Neural crest cell (in vitro differentiated cells): ENCODE results near the gene DLST. TPM values are rescaled to one million over a fixed set of nuclear protein-coding genes. Genes with fewer than 3 reads are reported as not detected.
"Not testable (repeated sequence)": the region's sequence is repeated elsewhere in the genome, so short reads cannot be mapped to it uniquely, and the experiment has no call there.

Experiments used
- DNase-seq: peaks from one replicate; pipeline ENCODE4 v3.0.0; 2021; ENCODE audit warnings: low read depth, mixed read lengths, low spot score
- H3K27ac Mint-ChIP-seq: one replicate; pipeline ENCODE4 v1.8.0; 2021; ENCODE audit warnings: mild to moderate bottlenecking, mixed read lengths; ENCODE audit not compliant: unreplicated experiment
- H3K27me3 Mint-ChIP-seq: 2 replicates; pipeline ENCODE4 v1.8.0; 2021; ENCODE audit warnings: low read depth, mild to moderate bottlenecking, mixed read lengths
- H3K36me3 Mint-ChIP-seq: 2 replicates; pipeline ENCODE4 v1.8.0; 2021; ENCODE audit warnings: low read depth, mild to moderate bottlenecking, mixed read lengths
- H3K4me1 Mint-ChIP-seq: 2 replicates; pipeline ENCODE4 v1.8.0; 2021; ENCODE audit warnings: mixed read lengths
- H3K4me3 Mint-ChIP-seq: one replicate; pipeline ENCODE4 v1.8.0; 2021; ENCODE audit warnings: mild to moderate bottlenecking, mixed read lengths
- H3K9me3 Mint-ChIP-seq: 2 replicates; pipeline ENCODE4 v1.8.0; 2021; ENCODE audit warnings: mixed read lengths
- total RNA-seq: library from RNA; stranded (reverse); gene quantifications from 2 replicates; pipeline ENCODE4 v1.2.1, GENCODE V29; 2021
- TF ChIP-seq, protein P1 (sequence below): fragments of 200-600 bp; sonication (generic); conservative IDR thresholded peaks from 2 replicates; pipeline ENCODE4 v1.5.0; 2021; ENCODE audit warnings: antibody characterized with exemption, mild to moderate bottlenecking

The DLST gene
- total RNA-seq, 1 donor from 2014 or later: 97.4 TPM

DNA sequence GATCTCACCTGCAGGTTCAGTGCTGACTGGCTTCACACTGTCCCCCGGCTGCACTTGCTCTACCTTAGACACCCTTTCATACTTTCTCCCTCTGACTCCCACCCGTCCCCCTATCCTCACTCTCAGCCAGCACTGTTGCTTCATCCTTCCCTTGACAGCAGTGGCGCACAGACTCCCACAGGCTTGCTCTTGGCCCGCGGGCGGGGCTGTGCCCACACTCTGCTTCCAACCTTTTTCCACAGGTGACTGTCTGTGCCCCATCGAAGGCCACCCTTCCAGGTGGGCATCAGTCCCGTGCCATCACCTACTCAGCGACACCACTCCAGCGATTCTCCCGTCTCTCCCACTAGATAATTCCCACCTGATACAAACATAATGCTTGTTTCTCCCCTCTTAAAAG is 42.3 kb downstream of the DLST start:
- peak overlapping the region; percentile 4 for H3K4me3 Mint-ChIP-seq
- DNase-seq: no peak
- H3K27me3 Mint-ChIP-seq: peaks cover 33% of the 10 kb centered on the region
- H3K9me3 Mint-ChIP-seq: no peaks in the 10 kb centered on the region
- H3K27ac Mint-ChIP-seq: no peak overlapping the region
- H3K36me3 Mint-ChIP-seq: no peaks in the 10 kb centered on the region
- H3K4me1 Mint-ChIP-seq: peaks cover 6% of the 10 kb centered on the region
- TF ChIP-seq, protein P1, sequence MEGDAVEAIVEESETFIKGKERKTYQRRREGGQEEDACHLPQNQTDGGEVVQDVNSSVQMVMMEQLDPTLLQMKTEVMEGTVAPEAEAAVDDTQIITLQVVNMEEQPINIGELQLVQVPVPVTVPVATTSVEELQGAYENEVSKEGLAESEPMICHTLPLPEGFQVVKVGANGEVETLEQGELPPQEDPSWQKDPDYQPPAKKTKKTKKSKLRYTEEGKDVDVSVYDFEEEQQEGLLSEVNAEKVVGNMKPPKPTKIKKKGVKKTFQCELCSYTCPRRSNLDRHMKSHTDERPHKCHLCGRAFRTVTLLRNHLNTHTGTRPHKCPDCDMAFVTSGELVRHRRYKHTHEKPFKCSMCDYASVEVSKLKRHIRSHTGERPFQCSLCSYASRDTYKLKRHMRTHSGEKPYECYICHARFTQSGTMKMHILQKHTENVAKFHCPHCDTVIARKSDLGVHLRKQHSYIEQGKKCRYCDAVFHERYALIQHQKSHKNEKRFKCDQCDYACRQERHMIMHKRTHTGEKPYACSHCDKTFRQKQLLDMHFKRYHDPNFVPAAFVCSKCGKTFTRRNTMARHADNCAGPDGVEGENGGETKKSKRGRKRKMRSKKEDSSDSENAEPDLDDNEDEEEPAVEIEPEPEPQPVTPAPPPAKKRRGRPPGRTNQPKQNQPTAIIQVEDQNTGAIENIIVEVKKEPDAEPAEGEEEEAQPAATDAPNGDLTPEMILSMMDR: no peak

- Mint-ChIP-seq H3K4me3 (no peak overlapping the region), H3K36me3 (no peaks in the 10 kb centered on the region), H3K4me1 (peaks cover 5% of the 10 kb centered on the region), H3K27me3 (peaks cover 38% of the 10 kb centered on the region), H3K27ac (no peak overlapping the region), H3K9me3 (no peaks in the 10 kb centered on the region)
- DNase-seq: no peak
- TF ChIP-seq, protein P1: no peak
Observed at GRCh38 chr14:74927225-74927624, 45.5 kb downstream of the DLST start.

DNA sequence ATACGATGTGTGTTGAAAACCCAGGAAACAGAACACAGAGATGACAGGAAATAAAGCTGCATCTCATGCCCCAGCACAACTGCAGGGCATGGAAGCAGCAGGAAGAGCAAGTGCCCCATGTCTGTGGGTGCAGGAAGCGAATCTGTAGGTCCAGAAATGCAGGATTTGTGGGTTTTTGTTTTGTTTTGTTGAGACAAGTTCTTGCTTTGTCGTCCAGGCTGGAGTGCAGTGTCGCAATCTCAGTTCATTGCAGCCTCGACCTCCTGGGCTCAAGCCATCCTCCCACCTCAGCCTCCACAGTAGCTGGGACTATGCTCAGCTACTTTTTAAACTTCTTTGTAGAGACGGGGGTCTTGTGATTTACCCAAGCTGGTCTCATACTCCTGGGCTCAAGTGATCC is 47.5 kb downstream of the DLST start:
- peaks cover 38% of the 10 kb centered on the region for H3K27me3 Mint-ChIP-seq
- no peak for DNase-seq
- peaks cover 7% of the 10 kb centered on the region for H3K4me1 Mint-ChIP-seq
- TF ChIP-seq, protein P1: no peak
- no peak overlapping the region for H3K4me3 Mint-ChIP-seq
- H3K36me3 Mint-ChIP-seq: no peaks in the 10 kb centered on the region
- H3K9me3 Mint-ChIP-seq: no peaks in the 10 kb centered on the region
- H3K27ac Mint-ChIP-seq: no peak overlapping the region

DNA sequence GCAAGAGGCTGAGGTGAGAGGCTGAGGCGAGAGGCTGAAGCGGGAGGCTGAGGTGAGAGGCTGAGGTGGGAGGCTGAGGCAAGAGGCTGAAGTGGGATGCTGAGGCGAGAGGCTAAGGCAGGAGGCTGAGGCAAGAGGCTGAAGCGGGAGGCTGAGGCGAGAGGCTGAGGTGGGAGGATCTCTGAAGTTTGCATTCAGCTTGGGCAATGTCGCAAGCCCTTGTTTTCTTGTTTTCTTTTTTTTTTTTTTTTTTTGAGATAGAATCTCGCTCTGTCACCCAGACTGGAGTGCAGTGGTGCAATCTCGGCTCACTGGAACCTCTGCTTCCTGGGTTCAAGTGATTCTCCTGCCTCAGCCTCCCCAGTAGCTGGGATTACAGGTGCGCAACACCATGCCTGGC is 50.0 kb downstream of the DLST start:
- not testable (repeated sequence) for H3K27ac Mint-ChIP-seq, H3K9me3 Mint-ChIP-seq, H3K4me1 Mint-ChIP-seq, DNase-seq, H3K4me3 Mint-ChIP-seq, H3K36me3 Mint-ChIP-seq
- H3K27me3 Mint-ChIP-seq: peaks cover 21% of the 10 kb centered on the region

DNA sequence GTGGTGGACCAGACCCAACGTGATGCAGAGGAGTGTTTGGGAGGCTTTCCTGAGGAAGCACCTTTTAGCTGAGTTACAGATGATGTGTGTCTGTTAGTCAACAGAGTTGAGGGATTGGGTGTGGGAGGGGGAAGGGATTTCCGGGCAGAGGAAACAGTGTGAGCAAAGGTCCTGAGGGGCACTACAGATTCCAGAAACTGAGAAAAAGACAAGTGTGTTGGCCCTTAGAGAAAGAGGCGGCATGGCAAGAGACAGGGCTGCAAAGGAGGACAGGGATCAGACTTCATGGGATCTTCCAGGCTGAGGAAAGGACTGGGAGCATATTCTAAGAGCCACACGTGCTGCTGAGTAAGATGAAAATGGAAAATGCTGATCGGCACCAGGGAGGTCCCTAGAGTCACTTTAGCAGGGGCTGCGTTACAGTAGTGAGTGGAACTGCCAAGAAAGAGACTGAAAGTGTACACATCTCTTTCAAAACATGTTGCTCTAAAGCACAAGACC is 50.7 kb downstream of the DLST start:
- Mint-ChIP-seq H3K9me3 (no peaks in the 10 kb centered on the region), H3K27ac (no peak overlapping the region)

DNA sequence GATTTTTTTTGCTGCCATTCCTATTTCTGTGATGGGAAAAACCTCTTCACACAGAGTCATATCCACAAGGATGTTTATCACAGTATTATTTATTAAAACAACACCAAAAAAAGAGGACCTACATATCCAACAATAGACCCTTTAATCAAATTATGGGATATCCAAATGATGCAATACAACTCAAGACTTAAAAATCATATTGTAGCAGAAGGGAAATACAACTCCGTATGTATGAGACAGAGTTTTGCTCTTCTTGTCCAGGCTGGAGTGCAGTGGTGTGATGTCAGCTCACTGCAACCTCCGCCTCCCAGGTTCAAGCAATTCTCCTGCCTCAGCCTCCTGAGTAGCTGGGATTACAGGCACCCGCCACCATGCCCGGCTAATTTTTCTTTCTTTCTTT is 51.2 kb downstream of the DLST start:
- H3K27me3 Mint-ChIP-seq: peaks cover 10% of the 10 kb centered on the region
- not testable (repeated sequence) for H3K27ac Mint-ChIP-seq, H3K36me3 Mint-ChIP-seq, H3K9me3 Mint-ChIP-seq, H3K4me1 Mint-ChIP-seq, H3K4me3 Mint-ChIP-seq, DNase-seq

More for the DNA sequence above, 50.7 kb downstream of the DLST start:
- peaks cover 7% of the 10 kb centered on the region for H3K4me1 Mint-ChIP-seq
- H3K27me3 Mint-ChIP-seq: peaks cover 14% of the 10 kb centered on the region
- DNase-seq: no peak
- H3K36me3 Mint-ChIP-seq: no peaks in the 10 kb centered on the region
- H3K4me3 Mint-ChIP-seq: no peak overlapping the region
- TF ChIP-seq, protein P1: no peak

DNA sequence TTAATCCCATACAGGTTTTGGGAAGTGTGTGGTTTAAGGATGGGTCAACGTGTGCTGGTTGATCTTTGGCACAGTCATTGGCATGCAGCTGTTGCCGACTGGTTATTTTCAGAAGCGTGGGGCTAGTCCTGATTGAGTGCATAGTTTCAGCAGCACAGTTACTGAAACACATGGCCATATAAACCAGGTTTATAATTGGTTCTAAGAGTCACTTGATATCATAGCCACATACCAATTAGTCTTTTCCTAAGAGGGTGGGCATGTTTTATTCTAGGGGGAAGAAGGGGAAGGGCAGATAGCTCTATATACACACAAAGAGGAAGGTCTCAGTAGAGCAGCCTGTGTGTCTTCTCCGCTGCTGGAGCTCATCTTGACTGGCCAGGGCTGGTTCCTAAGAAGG is 52.3 kb downstream of the DLST start:
- Mint-ChIP-seq H3K4me3 (no peak overlapping the region), H3K9me3 (no peaks in the 10 kb centered on the region), H3K27me3 (peaks cover 10% of the 10 kb centered on the region), H3K4me1 (peaks cover 7% of the 10 kb centered on the region), H3K27ac (no peak overlapping the region), H3K36me3 (no peaks in the 10 kb centered on the region)
- DNase-seq: no peak
- TF ChIP-seq, protein P1: no peak
